Sigmoid colon (tissue), 7 donors: ENCODE data around the gene NRP2. TPM values are rescaled to one million over a fixed set of nuclear protein-coding genes. Genes with fewer than 3 reads are reported as not detected.

Source experiments
- DNase-seq: peaks from one replicate; pipeline ENCODE4 v3.0.0-alpha.2; 2019
- H3K27ac ChIP-seq, 4 donors: fragments of 200-600 bp; sonication (generic); one replicate each; pipeline ENCODE4 v1.5.1; 2016 to 2019; ENCODE audit warnings: mild to moderate bottlenecking in 1 of 4
- H3K27me3 ChIP-seq, 3 donors: fragments of 200-600 bp; sonication (generic); one replicate each; pipeline ENCODE4 v1.5.1; 2019; ENCODE audit warnings: mild to moderate bottlenecking in 1 of 3
- H3K36me3 ChIP-seq, 4 donors: fragments of 200-600 bp; sonication (generic); one replicate each; pipeline ENCODE4 v1.5.1; 2016 to 2019
- H3K4me1 ChIP-seq, 4 donors: fragments of 200-600 bp; sonication (generic); one replicate each; pipeline ENCODE4 v1.5.1; 2017 to 2019
- H3K4me3 ChIP-seq, 4 donors: fragments of 200-600 bp; sonication (generic); one replicate each; pipeline ENCODE4 v1.5.1; 2017 to 2019; ENCODE audit warnings: mild to moderate bottlenecking in 2 of 4, moderate library complexity in 1 of 4
- H3K9me3 ChIP-seq, 4 donors: fragments of 200-600 bp in 3 of 4; sonication (generic) in 3 of 4; one replicate each; pipeline versions ENCODE4 v1.5.1 to v1.6.1; 2013 to 2019
- CTCF ChIP-seq, 4 experiments: fragments of 450-650 bp in 3 of 4; fragments of 200-600 bp in 1 of 4; IDR thresholded peaks; one replicate each; pipeline ENCODE4 v1.5.1; 2016 to 2019; ENCODE audit warnings: antibody characterized with exemption in 4 of 4, mild to moderate bottlenecking in 3 of 4, moderate library complexity in 2 of 4
- EP300 ChIP-seq, 4 donors: sonication (generic); formaldehyde crosslinking; IDR thresholded peaks; one replicate each; pipeline ENCODE4 v1.6.1; 2017; ENCODE audit warnings: antibody characterized with exemption in 4 of 4
- POLR2A ChIP-seq, 2 donors: fragments of 450-650 bp; IDR thresholded peaks; one replicate each; pipeline ENCODE4 v1.6.1; 2016; ENCODE audit warnings: antibody characterized with exemption in 2 of 2, mild to moderate bottlenecking in 2 of 2, moderate library complexity in 2 of 2
- POLR2AphosphoS5 ChIP-seq, 4 donors: sonication (generic); formaldehyde crosslinking; IDR thresholded peaks; one replicate each; pipeline ENCODE4 v1.6.1; 2017; ENCODE audit warnings: antibody characterized with exemption in 4 of 4
- WGBS, 2 donors: extraction: QIAGEN DNeasy Blood & Tissue Kit; methylation state at CpG; one replicate each; pipeline ENCODE4 v1.1.7; 2013; 5-methylcytosine and 5-hydroxymethylcytosine counted together
- intact Hi-C: fragments of 100-400 bp; cut with DNase I; formaldehyde crosslinking; loops from one replicate; pipeline ENCODE4 v1.15.1; 2023
- polyA plus RNA-seq, 3 donors: library from polyadenylated mRNA; stranded (reverse); fragments of 200-250 nt; gene quantifications; one replicate each; pipeline ENCODE4 v1.2.3, GENCODE V29; 2013
- total RNA-seq, 4 donors: library from RNA; depleted of rRNA; stranded (reverse); fragments of >200 nt; gene quantifications; one replicate each; pipeline ENCODE4 v1.1.0, GENCODE V29; 2016
- donor health status: healthy with polysubstance abuse.
- donor health status: Bipolar disorder and iron deficiency.
- donor health status: healthy.

NRP2 gene
- total and polyA plus RNA-seq, 7 donors: 2.5 to 348 (median 207) TPM

- intact Hi-C loops: no loop called here
- no peak overlapping the region for H3K4me3 ChIP-seq
- peaks cover 52 to 98% (median 69%) of the 10 kb centered on the region in 4 donors for H3K36me3 ChIP-seq
- H3K4me1 ChIP-seq: peaks cover 0 to 98% (median 69%) of the 10 kb centered on the region in 4 donors
- 19 to 65% methylated on average over 11 of the region's 11 CpGs for WGBS, 2 donors
- DNase-seq: peak; percentile 75
- H3K27ac ChIP-seq: peak overlapping the region; percentile 86 to 99 (median 94)
- no peaks in the 10 kb centered on the region for H3K9me3 ChIP-seq
- TF ChIP-seq EP300 (IDR thresholded peaks at IDR 0.05): peak in 1 of 4 donors; percentile 48
- TF ChIP-seq POLR2AphosphoS5 (IDR thresholded peaks at IDR 0.05): peak in 3 of 4 donors; percentile 29 to 75 (median 67)
- no peak for TF ChIP-seq CTCF (IDR thresholded peaks at IDR 0.05)
- no peak for TF ChIP-seq POLR2A (IDR thresholded peaks at IDR 0.05)
- H3K27me3 ChIP-seq: no peaks in the 10 kb centered on the region
These were observed 65.6 kb downstream of the NRP2 start for GRCh38 chr2:205747829-205748386.

DNA sequence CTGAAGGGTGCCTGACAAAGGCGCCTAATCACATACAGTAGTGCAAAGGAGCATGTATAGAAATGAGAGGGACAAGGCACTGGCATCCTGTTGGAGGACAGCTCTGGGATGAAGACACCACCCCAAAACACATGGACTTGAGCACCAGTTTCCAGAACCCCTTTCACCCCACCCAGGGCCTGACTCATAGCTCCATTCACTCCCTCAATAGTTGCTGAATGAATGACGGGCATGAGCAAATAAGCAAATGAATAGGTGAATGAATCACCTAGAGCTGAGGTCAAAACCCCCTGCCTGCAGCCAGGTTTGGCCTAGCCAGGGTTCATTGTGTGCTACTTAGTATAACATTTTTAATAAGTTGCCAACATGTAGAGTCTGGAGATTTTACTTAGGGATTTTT, 66.3 kb downstream of the NRP2 start:
- intact Hi-C loops: no loop called here
- WGBS, 2 donors: 66 to 87% methylated on average over 2 of the region's 2 CpGs
- TF ChIP-seq POLR2A (IDR thresholded peaks at IDR 0.05) (no peak), EP300 (IDR thresholded peaks at IDR 0.05) (no peak), POLR2AphosphoS5 (IDR thresholded peaks at IDR 0.05) (no peak), CTCF (IDR thresholded peaks at IDR 0.05) (no peak)
- Histone ChIP-seq H3K9me3 (no peaks in the 10 kb centered on the region), H3K27me3 (no peaks in the 10 kb centered on the region), H3K4me3 (no peak overlapping the region), H3K27ac (peak overlapping the region; percentile 86 to 99 (median 94)), H3K36me3 (peaks cover 52 to 98% (median 69%) of the 10 kb centered on the region in 4 donors), H3K4me1 (peaks cover 0 to 99% (median 74%) of the 10 kb centered on the region in 4 donors)
- DNase-seq: no peak

DNA sequence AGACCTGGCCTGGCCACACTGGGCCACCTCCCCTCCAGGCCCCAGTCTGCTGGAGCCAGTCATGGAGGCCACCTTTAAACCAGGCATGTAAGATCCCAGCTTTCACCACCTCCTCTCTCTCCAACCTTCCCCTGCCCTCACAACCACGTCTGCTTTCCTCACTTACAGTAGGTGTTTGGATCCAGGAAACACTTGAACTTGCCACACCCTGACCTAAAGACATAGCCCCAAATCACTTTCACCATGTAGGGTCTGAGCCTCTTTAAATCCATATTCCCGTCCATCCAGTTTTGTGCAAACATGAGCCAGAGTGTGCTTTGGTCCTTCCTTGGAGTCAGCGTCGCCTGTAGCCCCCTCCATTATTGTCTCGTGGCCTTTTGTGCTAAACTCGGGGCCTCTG, 66.8 kb downstream of the NRP2 start:
- Histone ChIP-seq H3K27ac (peak overlapping the region; percentile 86 to 99 (median 94)), H3K27me3 (no peaks in the 10 kb centered on the region), H3K36me3 (peaks cover 49 to 98% (median 70%) of the 10 kb centered on the region in 4 donors), H3K9me3 (no peaks in the 10 kb centered on the region), H3K4me3 (no peak overlapping the region), H3K4me1 (peaks cover 0 to 99% (median 77%) of the 10 kb centered on the region in 4 donors)
- TF ChIP-seq EP300 (IDR thresholded peaks at IDR 0.05) (no peak), POLR2A (IDR thresholded peaks at IDR 0.05) (no peak), POLR2AphosphoS5 (IDR thresholded peaks at IDR 0.05) (no peak), CTCF (IDR thresholded peaks at IDR 0.05) (no peak)
- intact Hi-C loops: no loop called here
- WGBS, 2 donors: 81 to 86% methylated on average over 6 of the region's 6 CpGs
- DNase-seq: no peak

- Histone ChIP-seq H3K9me3 (no peaks in the 10 kb centered on the region), H3K4me1 (peaks cover 0 to 99% (median 86%) of the 10 kb centered on the region in 4 donors), H3K4me3 (no peak overlapping the region), H3K36me3 (peaks cover 31 to 92% (median 56%) of the 10 kb centered on the region in 4 donors), H3K27ac (peak overlapping the region; percentile 86 to 99 (median 94)), H3K27me3 (no peaks in the 10 kb centered on the region)
- 81 to 83% methylated on average over 3 of the region's 3 CpGs for WGBS, 2 donors
- DNase-seq: no peak
- no peak for TF ChIP-seq CTCF (IDR thresholded peaks at IDR 0.05)
- no peak for TF ChIP-seq POLR2A (IDR thresholded peaks at IDR 0.05)
- TF ChIP-seq EP300 (IDR thresholded peaks at IDR 0.05): no peak
- TF ChIP-seq POLR2AphosphoS5 (IDR thresholded peaks at IDR 0.05): no peak
- intact Hi-C loops: no loop called here
These were observed 68.5 kb downstream of the NRP2 start for GRCh38 chr2:205750797-205751196.
